GM13976 (cell line): ENCODE results near the gene KRCC1.

Source experiments
- DNase-seq: peaks from one replicate; pipeline ENCODE4 v3.0.0; 2012; ENCODE audit warnings: low spot score
- CTCF ChIP-seq: IDR thresholded peaks from 2 replicates; pipeline ENCODE4 v1.5.1; 2012; ENCODE audit warnings: borderline replicate concordance, mild to moderate bottlenecking; ENCODE audit not compliant: insufficient read depth; ENCODE audit errors: extremely low read depth, missing control alignments, control extremely low read depth
- in situ Hi-C: fragments of 300-500 bp; cut with MboI; formaldehyde crosslinking; loops from one replicate; pipeline ENCODE4 v1.12.0; 2022; ENCODE audit warnings: low sequenced_read_pairs, mixed read lengths, inconsistent platforms; ENCODE audit not compliant: unreplicated experiment

KRCC1 gene

GRCh38 chr2:88055371-88056128 is at the start of gene KRCC1:
KRCC1 (minus strand) TSS chr2:88055783; CDS start chr2:88028563, 27,220 bp downstream.
- DNase-seq, result peak; percentile 97
- no peak for TF ChIP-seq CTCF
- in situ Hi-C loops, result loop anchor here (25.0 kb wide), 1 partner anchor 607 kb away; no protein-coding TSS in a partner anchor

GRCh38 chr2:88100489-88100858 is 44.9 kb upstream of the KRCC1 start:
- in situ Hi-C loops, result no loop called here
- TF ChIP-seq CTCF, result no peak
- no peak for DNase-seq

- DNase-seq, result no peak
- TF ChIP-seq CTCF, result no peak
Measured at GRCh38 chr2:88099798-88100488, 44.4 kb upstream of the KRCC1 start.

GRCh38 chr2:88098558-88098900 is 42.9 kb upstream of the KRCC1 start:
- in situ Hi-C loops, result no loop called here
- no peak for DNase-seq
- TF ChIP-seq CTCF, result no peak

More at GRCh38 chr2:88099798-88100488, 44.4 kb upstream of the KRCC1 start:
- in situ Hi-C loops, result no loop called here

GRCh38 chr2:88097891-88098557 is 42.4 kb upstream of the KRCC1 start:
- TF ChIP-seq CTCF, result no peak
- in situ Hi-C loops, result no loop called here
- DNase-seq, result no peak

GRCh38 chr2:88097192-88097591 is 41.6 kb upstream of the KRCC1 start:
- no peak for TF ChIP-seq CTCF
- in situ Hi-C loops, result no loop called here
- no peak for DNase-seq
